Activated T-cell treated with anti-CD3 and anti-CD28 coated beads for 24 hours (primary cell): ENCODE results near the gene RPL36AL.

ENCODE experiments used
- DNase-seq: peaks from one replicate; pipeline ENCODE4 v3.0.0-alpha.2; 2020; ENCODE audit warnings: low read depth

Gene RPL36AL

DNA sequence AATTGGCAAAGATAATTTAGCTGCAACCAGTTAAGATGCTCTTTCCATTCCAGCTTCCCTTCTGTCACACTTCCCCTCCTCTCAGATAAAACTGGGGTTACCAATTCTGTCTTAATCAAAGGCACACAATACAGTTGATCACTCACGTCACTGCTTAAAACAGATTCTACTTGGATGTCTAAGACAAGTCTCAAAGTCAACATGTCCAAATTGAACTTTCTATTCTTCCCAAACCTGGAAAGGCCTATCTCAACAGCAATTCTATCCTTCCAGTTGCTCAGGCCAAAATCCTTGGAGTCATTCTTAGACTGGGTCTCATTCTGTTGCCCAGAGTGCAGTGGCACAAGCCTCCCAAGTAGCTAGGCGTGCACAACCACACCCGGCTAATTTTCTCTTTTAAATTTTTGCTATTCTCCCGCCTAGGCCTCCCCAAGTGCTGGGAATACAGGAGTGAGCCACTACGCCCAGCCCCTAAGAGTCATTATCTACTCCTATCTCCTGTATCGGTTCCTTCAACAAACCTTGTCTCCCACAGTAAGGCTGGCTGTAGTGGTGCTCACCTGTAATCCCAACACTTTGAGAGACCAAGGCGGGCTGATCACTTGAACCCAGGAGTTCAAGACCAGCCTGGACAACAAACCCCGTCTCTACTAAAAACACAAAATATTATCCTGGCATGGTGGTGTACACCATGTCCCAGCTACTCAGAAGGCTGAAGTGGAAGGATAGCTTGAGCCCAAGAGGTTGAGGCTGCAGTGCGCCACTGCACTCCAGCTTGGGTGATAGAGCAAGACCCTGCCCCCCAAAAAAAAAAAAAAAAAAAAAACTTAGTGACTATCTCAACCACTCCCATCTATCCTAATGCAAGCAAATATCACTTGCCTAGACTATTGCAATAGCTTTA is 39.0 kb downstream of the RPL36AL start:
- no peak for DNase-seq

DNA sequence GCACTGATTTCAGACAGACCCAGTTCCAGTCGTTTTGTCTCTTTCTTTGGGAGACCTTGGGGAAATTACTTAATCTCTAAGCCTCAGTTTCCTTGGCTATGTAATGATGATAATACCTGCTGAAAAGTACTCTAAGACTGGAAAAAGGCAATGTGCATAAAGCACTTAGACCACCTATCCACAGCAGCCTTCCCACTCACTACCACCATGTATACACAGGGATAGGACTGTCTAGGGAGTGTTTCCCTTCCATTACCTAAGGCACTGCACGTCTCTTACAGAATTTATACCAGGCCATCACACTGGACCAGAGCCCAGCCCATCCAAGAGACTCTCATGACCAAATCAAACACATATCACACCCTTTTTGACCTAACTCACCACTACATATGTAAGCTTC is 40.6 kb downstream of the RPL36AL start:
- DNase-seq, result no peak

DNA sequence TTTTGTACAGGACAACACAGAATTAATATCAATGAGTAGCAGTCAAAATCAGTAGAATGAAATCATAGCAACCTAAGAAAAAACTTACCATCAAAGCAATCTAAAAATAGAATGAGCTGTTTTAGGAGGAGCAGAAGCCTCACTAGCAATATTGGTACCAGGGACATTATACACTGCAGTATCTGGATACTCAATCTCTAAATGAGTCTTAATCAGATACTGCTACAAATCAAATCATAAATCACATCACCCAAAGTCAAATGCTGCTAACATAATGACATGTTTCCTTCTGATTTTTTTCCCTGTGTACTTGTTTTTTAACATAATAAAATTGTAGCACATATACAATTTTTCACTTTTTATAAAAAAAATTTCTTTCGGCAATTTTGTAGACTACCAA is 42.3 kb downstream of the RPL36AL start:
- DNase-seq, result no peak

DNA sequence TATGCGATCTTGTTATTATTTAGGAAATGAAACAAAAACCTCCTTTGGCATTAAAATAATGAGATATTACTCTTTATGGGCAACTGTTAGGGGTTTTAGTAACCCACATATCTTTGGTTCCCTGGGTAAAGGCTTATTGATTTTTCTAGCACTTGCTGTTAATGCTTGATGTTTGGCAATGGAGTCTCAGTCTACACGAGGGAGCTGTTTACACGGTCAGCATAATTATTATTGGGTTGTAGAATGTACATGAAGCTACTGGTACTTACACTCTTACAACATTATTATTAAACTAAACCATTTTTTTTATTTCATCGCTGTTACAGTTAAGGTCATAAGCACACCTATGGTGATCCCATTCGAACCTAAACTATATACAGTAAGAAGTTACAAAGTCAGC is 46.4 kb downstream of the RPL36AL start:
- DNase-seq, result no peak

DNA sequence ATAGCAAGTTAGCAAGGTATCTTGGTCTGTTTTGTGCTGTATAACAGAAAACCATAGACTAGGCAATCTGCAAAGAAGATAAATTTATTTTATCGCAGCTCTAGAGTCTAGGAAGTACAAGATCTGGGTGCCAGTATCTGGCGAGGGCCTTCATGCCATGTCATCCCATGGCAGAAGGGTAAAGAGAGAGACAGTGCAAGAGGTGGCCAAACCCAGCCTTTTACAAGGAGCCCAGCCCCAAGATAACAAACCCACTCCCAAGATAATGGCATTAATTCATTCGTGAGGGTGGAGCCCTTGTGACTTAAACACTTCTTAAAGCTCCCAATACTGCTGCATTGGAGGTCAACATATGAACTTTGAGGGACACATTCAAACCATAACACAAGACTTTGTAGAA is 51.1 kb downstream of the RPL36AL start:
- DNase-seq, result no peak
